GM19351 (cell line): Measurements from ENCODE around the gene ZNF189.
A peak's percentile ranks its signal among the peaks of the same experiment; 100 is the strongest.

Source experiments
- ATAC-seq: cut with Tn5 transposase; IDR thresholded peaks from one replicate; pipeline ENCODE4 v1.9.1; 2021; ENCODE audit warnings: mild to moderate bottlenecking, moderate library complexity; ENCODE audit not compliant: unreplicated experiment

ZNF189 gene

GRCh38 chr9:101448680-101449070 is 50.0 kb downstream of the ZNF189 start:
- ATAC-seq, result no peak

- peak; percentile 99 for ATAC-seq
Measured at GRCh38 chr9:101449071-101449721, 50.5 kb downstream of the ZNF189 start.

- ATAC-seq, result no peak
Measured at GRCh38 chr9:101450931-101451330, 52.3 kb downstream of the ZNF189 start.

GRCh38 chr9:101451498-101451897 is 52.8 kb downstream of the ZNF189 start:
- ATAC-seq, result no peak

- no peak for ATAC-seq
Measured at GRCh38 chr9:101453776-101454570, 55.3 kb downstream of the ZNF189 start.

- no peak for ATAC-seq
Measured at GRCh38 chr9:101455656-101456240, 57.1 kb downstream of the ZNF189 start.

- no peak for ATAC-seq
Measured at GRCh38 chr9:101457003-101457402, 58.4 kb downstream of the ZNF189 start.

GRCh38 chr9:101458963-101459631 is 60.4 kb downstream of the ZNF189 start:
- peak; percentile 91 for ATAC-seq
